K562 (cell line): ENCODE data around the gene COX11. TPM values are rescaled to one million over a fixed set of nuclear protein-coding genes. Genes with fewer than 3 reads are reported as not detected.

Source experiments
- ATAC-seq: fragments of 200-7000 bp; cut with Tn5 transposase; 3 replicates; pipeline ENCODE4 v1.9.1; 2020; ENCODE audit warnings: moderate library complexity
- BruUV-seq: library from RNA; stranded (reverse); fragments of 400-500 nt; replicated peaks from 2 replicates; lab custom pipeline; 2021; lab: Mats Ljungman, UMichigan
- CTCF ChIA-PET: fragments of 300-600 bp; formaldehyde crosslinking; extraction: SDS; loops from one replicate; lab custom pipeline; 2021; ENCODE audit warnings: low intra/inter-chr PET ratio; lab: Yijun Ruan, JAX
- POLR2A ChIA-PET: fragments of 300-600, 350-650 bp; sonication (Branson Sonifier 250); formaldehyde crosslinking; extraction: SDS; loops from one replicate; lab custom pipeline; 2021; ENCODE audit warnings: antibody characterized with exemption, inconsistent platforms; lab: Yijun Ruan, JAX
- DNase-seq, 4 experiments: peaks; one replicate each; pipeline versions ENCODE4 v3.0.0 to v3.0.0-alpha.2; 2011 to 2018; ENCODE audit warnings: low spot score in 3 of 4, mixed read lengths in 3 of 4; ENCODE audit errors: extremely low read depth in 1 of 4
- FAIRE-seq: peaks from 2 replicates; lab custom pipeline; 2011; peaks lifted over from hg19 to GRCh38; lab: Jason Lieb, UNC
- H2AFZ ChIP-seq: 2 replicates; pipeline ENCODE4 v1.6.0; 2011; ENCODE audit warnings: low read depth, low read length, control low read depth, inconsistent platforms
- H3K27ac ChIP-seq: fragments of 200-600 bp; 3 replicates; pipeline ENCODE4 v1.8.0; 2011; ENCODE audit warnings: low read depth, mild to moderate bottlenecking, control low read depth, inconsistent platforms, low read length, moderate library complexity, mixed read lengths; ENCODE audit errors: extremely low read depth
- H3K27me3 ChIP-seq, 2 experiments: fragments of 300-600 bp in 1 of 2; 2 replicates in 1 of 2; 3 replicates in 1 of 2; pipeline versions ENCODE4 v1.6.0 to v1.8.0; 2011; ENCODE audit warnings: inconsistent platforms in 2 of 2, low read length in 2 of 2, mild to moderate bottlenecking in 1 of 2, mixed read lengths in 1 of 2, moderate library complexity in 1 of 2; ENCODE audit not compliant: control insufficient read depth in 2 of 2, insufficient read depth in 2 of 2
- H3K36me3 ChIP-seq: fragments of 300-600 bp; 3 replicates; pipeline ENCODE4 v1.8.0; 2011; ENCODE audit warnings: mild to moderate bottlenecking, low read length, inconsistent platforms; ENCODE audit not compliant: control insufficient read depth, insufficient read depth
- H3K4me1 ChIP-seq, 2 experiments: fragments of 200-600 bp in 1 of 2; replicated peaks in 1 of 2; 2 replicates in 1 of 2; 3 replicates in 1 of 2; pipeline versions ENCODE4 v1.5.1 to v1.8.0; 2011; ENCODE audit warnings: inconsistent platforms in 2 of 2, low read length in 2 of 2, mild to moderate bottlenecking in 1 of 2, mixed read lengths in 1 of 2, moderate library complexity in 1 of 2; ENCODE audit not compliant: control insufficient read depth in 2 of 2, insufficient read depth in 2 of 2
- H3K4me2 ChIP-seq: 2 replicates; pipeline ENCODE4 v1.6.1; 2011; ENCODE audit warnings: low read length, control low read depth, inconsistent platforms, mixed read lengths; ENCODE audit not compliant: insufficient read depth
- H3K4me3 ChIP-seq: fragments of 200-600 bp; sonication (generic), shearing (Covaris generic); 2 replicates; pipeline ENCODE4 v1.5.1; 2016; ENCODE audit warnings: control low read depth, inconsistent platforms
- H3K79me2 ChIP-seq: fragments of 200-600 bp; 3 replicates; pipeline ENCODE4 v1.8.0; 2011; ENCODE audit warnings: low read length, inconsistent platforms; ENCODE audit not compliant: control insufficient read depth, insufficient read depth
- H3K9ac ChIP-seq, 2 experiments: 2 replicates each; pipeline versions ENCODE4 v1.6.0 to v1.6.1; 2011; ENCODE audit warnings: low read depth in 2 of 2, low read length in 2 of 2, control low read depth in 1 of 2, inconsistent platforms in 1 of 2, mild to moderate bottlenecking in 1 of 2, mixed read lengths in 1 of 2; ENCODE audit not compliant: insufficient read depth in 1 of 2
- H3K9me1 ChIP-seq: one replicate; pipeline ENCODE4 v1.6.0; 2011; ENCODE audit warnings: inconsistent platforms, mild to moderate bottlenecking, low read length, moderate library complexity; ENCODE audit not compliant: control insufficient read depth, insufficient read depth
- H3K9me3 ChIP-seq: replicated peaks from 2 replicates; pipeline ENCODE4 v1.5.1; 2011; ENCODE audit warnings: low read depth, low read length, inconsistent platforms; ENCODE audit not compliant: control insufficient read depth, insufficient read depth
- H4K20me1 ChIP-seq: replicated peaks from 2 replicates; pipeline ENCODE4 v1.6.1; 2011; ENCODE audit warnings: low read length, inconsistent platforms, mixed read lengths; ENCODE audit not compliant: control insufficient read depth, insufficient read depth
- CHAMP1 ChIP-seq: fragments of 450-650 bp; IDR thresholded peaks from 2 replicates; pipeline ENCODE4 v1.6.1; 2016; ENCODE audit warnings: mild to moderate bottlenecking
- CHD1 ChIP-seq: fragments of 200-600 bp; sonication (generic); IDR thresholded peaks from one replicate; pipeline ENCODE4 v1.6.1; 2012; ENCODE audit warnings: mild to moderate bottlenecking, moderate library complexity, low read length, inconsistent platforms
- CTCF ChIP-seq, 3 experiments: IDR thresholded peaks in 2 of 3; conservative IDR thresholded peaks in 1 of 3; 2 replicates each; pipeline ENCODE4 v1.5.1; 2011 to 2012; ENCODE audit warnings: low read length in 3 of 3, mild to moderate bottlenecking in 3 of 3, control low read depth in 2 of 3, improper control_type of control experiment in 1 of 3, inconsistent platforms in 1 of 3, low read depth in 1 of 3, mixed read lengths in 1 of 3, moderate library complexity in 1 of 3; ENCODE audit not compliant: insufficient read depth in 2 of 3
- ESRRA ChIP-seq: fragments of 450-650 bp; IDR thresholded peaks from 2 replicates; pipeline ENCODE4 v1.6.1; 2014; ENCODE audit warnings: low read depth, mild to moderate bottlenecking, moderate library complexity, borderline replicate concordance
- FOXK1 ChIP-seq: sonication (generic); formaldehyde crosslinking; IDR thresholded peaks from 2 replicates; pipeline ENCODE4 v1.8.0; 2022; ENCODE audit warnings: missing genetic modification reagents, mild to moderate bottlenecking, borderline replicate concordance
- HCFC1 ChIP-seq: IDR thresholded peaks from 2 replicates; pipeline ENCODE4 v1.6.1; 2012; ENCODE audit warnings: low read depth, low read length, improper control_type of control experiment
- HMGN3 ChIP-seq: IDR thresholded peaks from 2 replicates; pipeline ENCODE4 v1.6.1; 2011; ENCODE audit warnings: borderline replicate concordance, low read depth, mild to moderate bottlenecking, mixed read lengths, low read length; ENCODE audit not compliant: insufficient read length; ENCODE audit errors: extremely low read depth
- RAD21 ChIP-seq, 2 experiments: fragments of 250-450 bp in 1 of 2; fragments of 450-650 bp in 1 of 2; sonication (Bioruptor Pico) in 1 of 2; formaldehyde crosslinking in 1 of 2; IDR thresholded peaks in 1 of 2; conservative IDR thresholded peaks in 1 of 2; 2 replicates each; pipeline versions ENCODE4 v1.4.0 to v1.8.0; 2020 to 2022; ENCODE audit warnings: mild to moderate bottlenecking in 2 of 2, moderate library complexity in 1 of 2
- SAP30 ChIP-seq: fragments of 200-600 bp; sonication (generic); IDR thresholded peaks from 2 replicates; pipeline ENCODE4 v1.6.1; 2012; ENCODE audit warnings: borderline replicate concordance, low read depth, mild to moderate bottlenecking, moderate library complexity, low read length, control low read depth, inconsistent platforms; ENCODE audit not compliant: insufficient read depth, poor library complexity, severe bottlenecking
- SMARCC2 ChIP-seq: fragments of 450-650 bp; IDR thresholded peaks from 2 replicates; pipeline ENCODE4 v1.6.1; 2017; ENCODE audit warnings: antibody characterized with exemption, moderate library complexity, mild to moderate bottlenecking, low read depth
- ZEB2 ChIP-seq: fragments of 450-650 bp; IDR thresholded peaks from 2 replicates; pipeline ENCODE4 v1.6.1; 2016
- ZNF384 ChIP-seq: IDR thresholded peaks from 2 replicates; pipeline ENCODE4 v1.6.1; 2012; ENCODE audit warnings: low read depth, low read length, improper control_type of control experiment
- ZNF740 ChIP-seq, 3 experiments: fragments of 200-800 bp in 1 of 3; sonication (Bioruptor generic) in 1 of 3; sonication (generic) in 1 of 3; formaldehyde crosslinking in 1 of 3; IDR thresholded peaks; 2 replicates each; pipeline versions ENCODE4 v1.6.1 to v1.8.0; 2016 to 2022; ENCODE audit warnings: mild to moderate bottlenecking in 2 of 3, missing compliant biosample characterization in 2 of 3, missing genetic modification characterization in 2 of 3, missing genetic modification reagents in 1 of 3
- WGBS: fragments of 100-300 bp; shearing (Covaris generic); methylation state at CpG from one replicate; pipeline ENCODE4 v1.1.6; 2016; ENCODE audit warnings: low coverage, mixed read lengths; ENCODE audit not compliant: insufficient coverage; ENCODE audit errors: missing lambda C conversion rate; 5-methylcytosine and 5-hydroxymethylcytosine counted together
- in situ Hi-C: fragments of 300-500 bp; cut with MboI; formaldehyde crosslinking; loops from 4 replicates; pipeline ENCODE4 v1.15.0; 2018; ENCODE audit warnings: inconsistent platforms, mixed read lengths
- intact Hi-C: fragments of 100-400 bp; cut with micrococcal nuclease; formaldehyde crosslinking; loops from 2 replicates; pipeline ENCODE4 v1.14.2; 2022
- polyA plus RNA-seq, 8 experiments: library from polyadenylated mRNA; depleted of rRNA in 4 of 8; stranded (reverse) in 5 of 8; unstranded in 3 of 8; fragments of >200 nt; fragmentation: Nextera tagmentation in 2 of 8; fragmentation: Illumina TruSeq in 1 of 8; extraction: Ambion mirVana in 2 of 8; extraction: Trizol in 1 of 8; gene quantifications; 2 replicates each; pipeline versions ENCODE4 v1.2.1 to v1.2.3, GENCODE V29; 2011 to 2014; ENCODE audit warnings: inconsistent platforms in 1 of 8, missing spikeins in 1 of 8
- total RNA-seq, 7 experiments: library from RNA; depleted of rRNA in 6 of 7; stranded (reverse); fragments of >200 nt in 6 of 7; fragmentation: Illumina TruSeq in 2 of 7; extraction: Trizol in 2 of 7; gene quantifications; 2 replicates each; pipeline versions ENCODE4 v1.2.1 to v1.2.3, GENCODE V29; 2011 to 2021; ENCODE audit warnings: low replicate concordance in 1 of 7

Gene COX11
- total and polyA plus RNA-seq, 9 of the 15 experiments (the other 6 are each of a cell fraction or from before 2014, with no cell fraction given): 18.5 to 112 (median 30.7) TPM

GRCh38 chr17:54967621-54968261 lies 713 bp downstream of the COX11 start:
- H3K27ac ChIP-seq: peak overlapping the region; percentile 79

More at GRCh38 chr17:54967621-54968261, 713 bp downstream of the COX11 start:
- DNase-seq (peak; percentile 61 to 73 (median 62)), ATAC-seq (peak; percentile 30), FAIRE-seq (no peak)
- peaks cover 28% of the 10 kb centered on the region; the same call in 2 of the 3 replicates for H3K36me3 ChIP-seq
- peak overlapping the region; percentile 86 to 97 for H3K9ac ChIP-seq
- no peaks in the 10 kb centered on the region for H3K9me1 ChIP-seq
- peak overlapping the region; percentile 98 for H2AFZ ChIP-seq
- H3K4me3 ChIP-seq: peak overlapping the region; percentile 79
- POLR2A ChIA-PET: interaction anchor here (0.6 to 1.4 kb wide), 4 partner anchors 9 to 26 kb away, joined by 3 to 7 read pairs (median 4); no protein-coding TSS in a partner anchor
- H3K4me1 ChIP-seq: peaks cover 0 to 18% of the 10 kb centered on the region in 2 experiments
- CTCF ChIA-PET: interaction anchor here (0.6 kb wide), 2 partner anchors 197 to 391 kb away, joined by 3 to 5 read pairs; no protein-coding TSS in a partner anchor
- no peaks in the 10 kb centered on the region for H3K9me3 ChIP-seq
- peaks cover 75% of the 10 kb centered on the region for H3K79me2 ChIP-seq
- intact Hi-C loops (loop anchor here (1.0 kb wide), 1 partner anchor 67 kb away; the partner anchor contains the start of gene TOM1L1), in situ Hi-C loops (no loop called here)
- no peaks in the 10 kb centered on the region for H4K20me1 ChIP-seq
- WGBS: under 1% methylated on average over 19 of the region's 21 CpGs
- no peaks in the 10 kb centered on the region for H3K27me3 ChIP-seq
- H3K4me2 ChIP-seq: peak overlapping the region; percentile 97
- TF ChIP-seq ZNF384 (peak; percentile 82), RAD21 (CRISPR knock-in tag; conservative IDR thresholded peaks at IDR 0.05 in 1 of 2, IDR thresholded peaks at IDR 0.05 in 1 of 2) (peak in 1 of 2 experiments; percentile 35; a peak in 1 of 4 replicates), SMARCC2 (peak; percentile 55; the same call in 1 of the 2 replicates), SAP30 (peak; percentile 20), ESRRA (no peak), ZEB2 (0 out of 2 replicates have a peak, but pooled peaks have one; percentile 49), CHAMP1 (no peak), CTCF (IDR thresholded peaks at IDR 0.05 in 2 of 3, conservative IDR thresholded peaks at IDR 0.05 in 1 of 3; ENCODE audit: insufficient read depth in 2 of 3, low read depth in 1 of 3, low read length in 3 of 3) (peak in 1 of 3 experiments; percentile 52; a peak in 3 of 6 replicates), FOXK1 (CRISPR knock-in tag) (no peak), HCFC1 (0 out of 2 replicates have a peak, but pooled peaks have one; percentile 16), HMGN3 (peak; percentile 50), CHD1 (peak; percentile 32), ZNF740 (CRISPR knock-in tag; IDR thresholded peaks at IDR 0.05) (no peak), ZNF740 (tag; IDR thresholded peaks at IDR 0.05) (peak in 1 of 2 experiments; percentile 97; a peak in 2 of 4 replicates)
- no TSS peak for BruUV-seq
